DMS53 treated with DMSO at 0.1 percent for 48 hours (cell line): Measurements from ENCODE around the gene DHRS2.
"Not testable (repeated sequence)": the region's sequence is repeated elsewhere in the genome, so short reads cannot be mapped to it uniquely, and the experiment has no call there.

ENCODE experiments used
- DNase-seq: peaks from one replicate; lab custom pipeline; 2025; ENCODE audit not compliant: unreplicated experiment; lab: John Stamatoyannopoulos, UW

The DHRS2 gene

GRCh38 chr14:23636317-23637211 is at the start of gene DHRS2:
DHRS2 (plus strand) TSS chr14:23636364; CDS start chr14:23638865, 2,501 bp downstream.
- DNase-seq: no peak

- peak; percentile 82 for DNase-seq
Observed at GRCh38 chr14:23588884-23589598, 47.1 kb upstream of the DHRS2 start.

- DNase-seq: no peak
Observed at GRCh38 chr14:23589606-23590005, 46.6 kb upstream of the DHRS2 start.

GRCh38 chr14:23590198-23590597 is 46.0 kb upstream of the DHRS2 start:
- DNase-seq: no peak

- DNase-seq: not testable (repeated sequence)
Observed at GRCh38 chr14:23594191-23594590, 42.0 kb upstream of the DHRS2 start.

- DNase-seq: no peak
Observed at GRCh38 chr14:23600322-23600707, 35.8 kb upstream of the DHRS2 start.

GRCh38 chr14:23600806-23601205 is 35.4 kb upstream of the DHRS2 start:
- no peak for DNase-seq

- no peak for DNase-seq
Observed at GRCh38 chr14:23601424-23601823, 34.7 kb upstream of the DHRS2 start.

GRCh38 chr14:23601845-23602180 is 34.4 kb upstream of the DHRS2 start:
- peak; percentile 8 for DNase-seq

- peak; percentile 48 for DNase-seq
Observed at GRCh38 chr14:23602181-23603095, 33.7 kb upstream of the DHRS2 start.

- DNase-seq: no peak
Observed at GRCh38 chr14:23603103-23603502, 33.1 kb upstream of the DHRS2 start.

- no peak for DNase-seq
Observed at GRCh38 chr14:23604148-23604547, 32.0 kb upstream of the DHRS2 start.

GRCh38 chr14:23604675-23605170 is 31.4 kb upstream of the DHRS2 start:
- DNase-seq: no peak

GRCh38 chr14:23605931-23606585 is 30.1 kb upstream of the DHRS2 start:
- no peak for DNase-seq

GRCh38 chr14:23608454-23608853 is 27.7 kb upstream of the DHRS2 start:
- DNase-seq: no peak

- no peak for DNase-seq
Observed at GRCh38 chr14:23609001-23609400, 27.2 kb upstream of the DHRS2 start.

- not testable (repeated sequence) for DNase-seq
Observed at GRCh38 chr14:23609411-23610089, 26.6 kb upstream of the DHRS2 start.

- DNase-seq: no peak
Observed at GRCh38 chr14:23610090-23610814, 25.9 kb upstream of the DHRS2 start.

- DNase-seq: no peak
Observed at GRCh38 chr14:23610815-23611289, 25.3 kb upstream of the DHRS2 start.
